GM21381 (cell line): ENCODE data around the gene QRFP.
"Not testable (repeated sequence)": the region's sequence is repeated elsewhere in the genome, so short reads cannot be mapped to it uniquely, and the experiment has no call there.

Experiments used
- ATAC-seq: cut with Tn5 transposase; IDR thresholded peaks from one replicate; pipeline ENCODE4 v1.9.1; 2021; ENCODE audit warnings: mild to moderate bottlenecking, moderate library complexity; ENCODE audit not compliant: unreplicated experiment

The QRFP gene

DNA sequence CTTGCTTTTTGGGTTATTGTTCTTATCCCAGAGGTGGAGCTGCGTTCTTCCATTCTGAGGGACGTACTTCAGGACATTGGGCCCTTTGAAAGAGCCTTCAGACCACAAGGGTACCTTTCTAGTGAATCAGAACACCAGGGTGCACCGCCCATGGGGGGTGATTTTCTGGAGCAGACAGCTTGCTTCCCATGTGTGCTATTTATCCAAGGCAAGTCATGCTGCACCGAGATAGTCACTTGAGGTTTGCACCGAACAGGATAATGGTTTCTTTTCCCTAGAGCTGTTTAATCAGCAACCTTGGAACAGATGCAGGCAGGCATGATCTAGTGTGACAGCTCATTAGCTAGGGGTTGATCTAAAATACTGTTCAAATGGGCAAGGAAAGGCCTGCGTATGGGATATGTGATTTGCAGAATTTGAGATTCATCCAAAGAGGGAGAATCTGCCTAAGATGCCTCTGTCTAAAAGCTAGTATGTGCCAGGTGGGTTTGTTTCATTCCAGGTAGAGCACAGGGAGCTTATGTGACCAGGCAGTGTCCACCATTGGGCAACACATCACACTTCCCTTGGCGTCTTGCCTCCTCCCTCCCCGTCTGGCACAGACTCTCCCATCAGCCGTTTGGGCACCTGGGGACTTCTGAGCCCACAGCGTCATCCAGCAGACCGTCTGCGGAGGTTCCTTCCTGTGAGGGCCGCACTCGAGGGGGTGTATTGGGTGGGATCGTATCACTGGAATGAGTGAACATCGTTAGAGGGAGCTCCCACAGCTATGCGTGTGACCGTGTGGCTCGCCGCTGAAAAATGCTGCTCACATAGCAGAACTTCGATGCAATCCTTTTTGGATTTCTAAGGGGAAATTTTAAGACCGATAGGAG is 38.5 kb downstream of the QRFP start:
- ATAC-seq = no peak

DNA sequence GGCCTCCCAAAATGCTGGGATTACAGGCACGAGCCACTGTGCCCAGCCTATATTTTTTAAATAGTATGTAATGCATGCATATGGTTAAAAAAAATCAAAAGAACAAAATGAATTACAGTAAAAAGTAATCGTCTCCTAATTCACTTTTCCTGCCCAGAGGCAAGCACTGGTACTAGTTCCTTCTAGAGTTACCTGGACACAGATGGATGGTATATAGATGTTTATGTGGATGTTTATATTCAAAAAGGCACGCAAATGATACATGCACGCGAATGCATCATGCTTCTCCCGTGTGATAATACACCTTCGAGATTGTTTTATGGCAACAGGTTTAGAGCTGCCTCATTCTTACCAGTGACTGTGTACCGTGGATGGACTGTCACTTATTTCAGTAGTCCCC is 40.1 kb downstream of the QRFP start:
- ATAC-seq = no peak

DNA sequence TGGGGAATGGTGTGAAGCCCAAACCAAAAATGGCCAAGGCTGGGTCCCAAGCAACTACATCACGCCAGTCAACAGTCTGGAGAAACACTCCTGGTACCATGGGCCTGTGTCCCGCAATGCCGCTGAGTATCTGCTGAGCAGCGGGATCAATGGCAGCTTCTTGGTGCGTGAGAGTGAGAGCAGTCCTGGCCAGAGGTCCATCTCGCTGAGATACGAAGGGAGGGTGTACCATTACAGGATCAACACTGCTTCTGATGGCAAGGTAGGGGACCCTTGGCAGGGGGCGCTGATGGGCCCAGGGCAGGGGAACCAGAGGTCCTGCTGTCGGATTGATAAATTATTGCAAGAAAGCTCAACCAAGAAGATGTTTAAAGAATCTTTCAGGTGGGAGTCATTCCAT is 41.8 kb downstream of the QRFP start:
- ATAC-seq = no peak

DNA sequence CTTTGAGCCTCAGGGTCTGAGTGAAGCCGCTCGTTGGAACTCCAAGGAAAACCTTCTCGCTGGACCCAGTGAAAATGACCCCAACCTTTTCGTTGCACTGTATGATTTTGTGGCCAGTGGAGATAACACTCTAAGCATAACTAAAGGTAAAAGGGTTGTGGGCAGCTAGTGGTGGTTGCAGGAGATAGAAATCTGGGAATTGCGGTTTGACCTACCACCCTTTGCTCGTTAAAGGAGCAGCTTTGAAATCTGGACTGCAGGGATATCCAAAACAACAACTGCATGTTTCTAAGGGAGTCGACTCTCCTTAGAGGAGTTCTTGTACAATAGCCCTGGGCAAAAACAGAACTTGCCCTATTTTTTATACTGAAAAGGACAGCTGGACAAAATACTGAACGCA is 42.5 kb downstream of the QRFP start:
- no peak for ATAC-seq

DNA sequence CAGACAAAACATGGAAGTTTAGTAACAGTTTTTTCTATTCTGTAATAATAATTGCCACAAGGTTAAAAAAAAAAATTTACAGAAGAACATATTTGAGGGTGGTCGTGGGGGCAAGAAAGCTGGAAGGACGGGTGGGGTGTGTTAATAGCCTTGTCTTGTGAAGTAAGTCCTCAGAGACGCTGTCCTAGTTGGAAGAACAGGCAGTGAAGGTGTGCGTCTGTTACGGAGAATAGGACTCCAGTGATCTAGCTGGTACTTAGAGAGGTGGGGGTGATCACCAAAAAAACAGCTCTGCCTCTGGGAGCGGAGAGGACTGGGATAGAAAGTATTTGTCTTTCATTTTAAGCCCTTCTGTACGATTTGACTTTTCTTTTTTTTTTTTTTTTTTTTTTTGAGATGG is 43.8 kb downstream of the QRFP start:
- ATAC-seq = no peak

DNA sequence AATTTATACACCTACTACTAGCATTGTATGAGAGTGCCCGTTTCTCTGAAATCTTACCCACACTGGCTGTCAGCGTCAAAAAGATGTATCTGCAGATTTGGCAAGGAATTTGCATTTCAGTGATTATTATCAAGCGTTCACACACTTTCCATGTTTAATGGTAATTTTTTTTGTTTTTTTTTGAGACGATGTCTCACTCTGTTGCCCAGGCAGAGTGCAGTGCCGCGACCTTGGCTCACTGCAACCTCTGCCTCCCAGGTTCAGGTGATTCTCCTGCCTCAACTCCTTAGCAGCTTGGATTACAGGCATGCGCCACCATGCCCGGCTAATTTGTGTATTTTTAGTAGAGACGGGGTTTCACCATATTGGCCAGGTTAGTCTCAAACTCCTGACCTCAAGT is 47.3 kb downstream of the QRFP start:
- ATAC-seq = no peak

DNA sequence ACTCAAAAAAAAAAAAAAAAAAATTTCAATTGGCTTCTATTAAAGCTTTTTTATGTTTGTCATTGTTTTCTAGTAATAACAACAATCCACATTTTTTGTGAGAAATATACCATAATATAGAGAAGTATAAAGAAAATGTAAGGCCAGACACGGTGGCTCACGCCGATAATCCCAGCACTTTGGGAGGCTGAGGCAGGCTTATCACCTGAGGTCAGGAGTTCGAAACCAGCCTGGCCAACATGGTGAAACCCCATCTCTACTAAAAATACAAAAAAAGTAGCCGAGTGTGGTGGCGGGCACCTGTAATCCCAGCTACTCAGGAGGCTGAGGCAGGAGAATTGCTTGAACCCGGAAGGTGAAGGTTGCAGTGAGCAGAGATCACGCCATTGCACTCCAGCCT is 48.1 kb downstream of the QRFP start:
- ATAC-seq = not testable (repeated sequence)

DNA sequence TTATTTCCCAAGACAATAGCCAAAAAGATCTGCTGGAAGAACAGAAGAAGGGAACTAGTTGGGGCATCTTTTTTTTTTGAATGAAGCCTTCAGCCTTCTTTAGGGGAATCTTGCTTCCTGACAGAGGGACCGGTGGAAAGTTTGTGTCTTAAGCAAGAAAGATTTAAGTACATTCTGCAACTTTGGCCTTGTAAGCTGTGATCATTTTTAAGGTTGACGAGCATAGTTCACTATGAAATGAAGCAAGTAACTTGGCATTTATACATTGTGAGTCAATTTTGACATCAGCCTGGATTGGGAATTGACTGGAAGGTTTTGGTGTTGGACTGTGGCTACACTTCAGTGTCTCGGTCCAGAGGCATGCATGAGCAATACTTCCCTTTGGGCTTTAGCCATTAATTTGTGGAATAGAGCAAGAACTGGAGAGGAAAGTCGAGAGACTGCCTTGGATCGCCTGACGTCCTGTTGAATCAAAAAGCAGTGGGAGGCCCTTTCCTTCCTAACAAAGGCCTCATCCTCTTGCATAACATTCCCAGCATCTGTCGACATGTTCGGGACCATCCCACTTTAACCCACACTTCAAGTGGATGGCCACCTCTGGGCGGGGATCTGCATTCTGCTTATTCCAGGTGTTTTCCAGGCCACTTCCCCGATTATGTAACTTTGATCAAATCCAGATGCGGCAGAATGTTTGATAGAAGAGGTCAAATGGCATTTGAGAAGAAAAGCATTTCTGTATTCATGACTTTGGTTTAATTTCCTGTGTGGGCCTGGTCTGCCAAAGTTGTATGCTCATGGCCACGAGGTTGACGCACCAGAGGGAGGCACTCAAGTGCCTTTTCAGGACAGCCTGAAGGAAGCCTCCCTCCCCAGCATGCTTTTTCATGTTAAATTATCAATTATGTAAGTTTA is 49.0 kb downstream of the QRFP start:
- no peak for ATAC-seq

DNA sequence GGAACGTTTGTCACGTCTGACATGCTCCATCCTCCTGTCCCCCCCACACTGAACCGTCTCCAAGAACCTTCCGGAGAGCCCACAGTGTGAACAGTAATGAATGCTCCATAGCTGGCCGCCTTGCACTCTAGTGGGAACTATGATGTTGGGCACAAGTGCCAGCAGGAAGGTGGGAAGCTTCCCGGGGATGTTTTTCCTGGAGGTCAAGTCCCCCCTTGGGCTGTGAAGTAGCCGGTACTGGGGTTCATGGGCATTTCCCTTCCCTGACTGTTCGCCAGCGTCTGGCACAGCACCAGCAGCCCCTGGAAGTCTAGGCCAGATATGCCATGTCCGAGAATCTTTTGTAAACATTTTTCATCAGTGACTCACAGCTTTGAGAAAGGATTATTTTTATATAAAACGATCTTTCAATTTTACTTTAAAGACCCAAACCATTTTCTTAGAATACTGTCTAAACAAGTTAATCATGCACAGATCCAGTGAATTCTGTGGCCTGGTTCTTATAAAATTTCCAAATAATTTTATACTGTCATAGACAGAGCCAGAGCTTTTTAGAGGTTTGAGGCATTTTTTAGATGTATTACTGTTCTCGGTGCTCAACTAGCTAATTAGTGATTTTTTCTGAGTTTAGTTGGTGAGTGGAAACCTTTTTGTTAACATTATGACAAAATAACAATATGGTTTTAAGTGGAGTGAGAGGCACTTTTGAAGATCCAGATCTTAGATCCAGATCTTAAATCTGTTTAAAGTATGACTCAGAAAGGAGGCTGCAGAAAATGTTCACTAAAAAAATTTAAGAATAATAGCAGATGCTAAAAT is 49.9 kb downstream of the QRFP start:
- ATAC-seq = no peak

DNA sequence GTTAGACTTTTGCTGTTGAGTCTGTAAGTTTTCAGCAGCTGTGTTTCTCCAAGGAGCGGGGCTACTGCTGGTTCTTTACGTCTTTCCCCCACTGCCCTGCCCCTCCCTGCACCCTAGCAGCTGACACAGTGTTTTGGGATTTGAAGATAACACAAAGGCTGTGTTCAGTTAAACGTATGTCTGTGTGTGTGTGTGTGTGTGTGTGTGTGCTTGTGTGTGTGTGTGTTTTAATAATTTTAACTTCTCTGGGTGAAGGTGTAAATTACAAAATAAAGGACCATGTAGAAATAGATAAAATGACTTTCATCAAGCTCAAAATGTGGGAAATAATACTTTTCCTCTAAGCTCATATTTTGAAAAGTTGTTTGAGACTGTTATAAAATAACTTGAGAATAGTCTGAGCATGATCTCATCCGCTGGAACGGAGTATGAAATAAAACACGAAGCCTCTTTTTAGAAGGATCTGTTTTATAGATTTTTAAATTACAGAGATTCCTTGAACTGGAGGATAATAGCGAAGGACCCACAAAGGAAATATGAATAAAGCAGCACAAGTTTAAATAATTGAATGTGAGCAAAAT is 50.6 kb downstream of the QRFP start:
- no peak for ATAC-seq

DNA sequence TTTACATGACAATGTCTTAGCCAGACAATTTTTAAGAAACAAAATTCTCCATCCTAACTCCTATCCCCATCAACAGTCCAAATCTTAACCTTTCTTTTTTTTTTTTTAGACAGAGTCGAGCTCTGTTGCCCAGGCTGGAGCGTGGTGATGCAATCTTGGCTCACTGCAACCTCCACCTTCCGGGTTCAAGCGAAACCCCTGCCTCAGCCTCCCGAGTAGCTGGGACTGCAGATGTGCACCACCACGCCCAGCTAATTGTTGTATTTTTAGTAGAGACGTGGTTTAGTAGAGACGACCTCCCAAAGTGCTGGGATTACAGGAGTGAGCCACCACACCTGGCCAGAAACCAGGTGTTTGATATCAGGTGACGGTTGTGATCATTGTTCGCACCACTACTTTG is 51.4 kb downstream of the QRFP start:
- no peak for ATAC-seq

DNA sequence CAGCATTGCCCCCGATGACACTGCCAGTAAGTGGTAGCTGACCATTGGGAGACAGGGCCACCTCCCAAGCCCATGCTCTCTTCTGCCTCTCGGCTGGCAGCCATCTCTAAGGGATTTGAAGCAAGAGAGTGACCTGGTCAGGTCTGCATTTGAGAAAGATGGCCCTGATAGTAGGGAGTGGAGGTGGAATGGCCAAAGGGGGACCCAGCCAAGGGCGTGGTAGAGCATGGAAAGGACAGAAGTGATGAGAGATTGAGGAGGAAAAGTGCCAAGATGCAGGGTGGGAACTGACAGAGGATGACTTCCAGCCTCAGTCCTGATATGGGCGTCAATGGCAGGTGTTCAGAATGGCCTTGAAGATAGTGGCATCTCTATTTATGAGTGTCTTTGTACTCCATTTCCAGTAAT is 52.6 kb downstream of the QRFP start:
- ATAC-seq = no peak

DNA sequence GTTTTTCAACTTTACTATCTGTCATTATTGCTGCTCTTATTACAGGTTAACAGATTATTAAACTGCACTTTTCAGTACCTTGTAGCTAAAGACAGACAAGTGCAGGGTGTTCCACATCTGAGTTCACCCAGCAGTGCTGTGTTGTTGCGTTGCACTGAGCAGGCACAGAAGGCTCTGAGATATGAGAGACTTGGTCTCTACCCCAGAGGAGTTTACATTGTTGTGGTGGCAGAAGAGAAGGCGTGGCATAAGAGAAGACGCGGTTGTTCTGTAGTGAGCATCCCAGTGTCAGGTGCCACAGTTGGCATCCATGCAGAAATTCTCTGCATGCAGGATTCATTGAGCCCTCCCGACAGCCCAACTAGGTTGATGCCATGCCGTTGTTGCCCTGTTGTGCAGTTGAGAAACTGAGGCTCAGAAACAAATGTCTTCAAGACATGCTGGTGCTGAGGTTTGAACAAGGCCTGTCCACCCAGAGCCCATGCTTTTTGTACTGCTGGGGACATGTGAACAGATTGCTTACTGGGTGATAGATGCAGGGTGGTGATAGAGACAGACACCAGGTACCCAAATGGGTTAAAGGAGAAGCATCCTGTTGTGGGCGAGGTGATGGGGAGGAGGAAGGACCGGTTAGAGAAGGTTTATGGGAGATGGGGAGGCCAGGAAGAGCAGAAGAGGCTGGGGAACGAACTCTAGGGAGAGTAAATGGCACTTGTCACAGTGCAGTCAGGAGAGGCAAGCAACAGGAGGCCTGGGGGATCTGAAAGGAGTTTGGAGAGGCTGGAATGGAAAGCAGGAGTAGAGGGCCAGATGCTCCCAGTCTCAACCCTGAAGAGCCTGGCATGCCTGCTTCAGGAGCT is 53.3 kb downstream of the QRFP start:
- no peak for ATAC-seq
